Activated CD4-positive, alpha-beta memory T cell treated with anti-CD3 and anti-CD28 coated beads for 36 hours (primary cell): ENCODE results near the gene CADPS2. TPM values are rescaled to one million over a fixed set of nuclear protein-coding genes. Genes with fewer than 3 reads are reported as not detected.
"Not testable (repeated sequence)": the region's sequence is repeated elsewhere in the genome, so short reads cannot be mapped to it uniquely, and the experiment has no call there.

Experiments used
- CTCF ChIA-PET: fragments of 350-600 bp; sonication (Branson Sonifier 250); formaldehyde crosslinking; loops from one replicate; lab custom pipeline; 2021; ENCODE audit warnings: antibody characterized with exemption, inconsistent platforms; lab: Charles Lee
- POLR2A ChIA-PET: fragments of 350-600 bp; sonication (Branson Sonifier 250); formaldehyde crosslinking; loops from one replicate; lab custom pipeline; 2021; ENCODE audit warnings: antibody characterized with exemption; lab: Charles Lee
- DNase-seq: peaks from one replicate; pipeline ENCODE4 v3.0.0-alpha.2; 2020
- H3K27ac Mint-ChIP-seq: one replicate; pipeline ENCODE4 v1.8.0; 2021; ENCODE audit warnings: mixed read lengths
- H3K27me3 Mint-ChIP-seq: one replicate; pipeline ENCODE4 v1.8.0; 2021; ENCODE audit warnings: mixed read lengths
- H3K36me3 Mint-ChIP-seq: one replicate; pipeline ENCODE4 v1.8.0; 2021; ENCODE audit warnings: mixed read lengths
- H3K4me1 Mint-ChIP-seq: one replicate; pipeline ENCODE4 v1.8.0; 2021; ENCODE audit warnings: low read depth, mixed read lengths
- H3K4me3 Mint-ChIP-seq: one replicate; pipeline ENCODE4 v1.8.0; 2021; ENCODE audit warnings: mild to moderate bottlenecking, mixed read lengths
- H3K9me3 Mint-ChIP-seq: one replicate; pipeline ENCODE4 v1.8.0; 2021; ENCODE audit warnings: mixed read lengths
- intact Hi-C: fragments of 100-400 bp; cut with micrococcal nuclease; formaldehyde crosslinking; loops from one replicate; pipeline ENCODE4 v1.15.1; 2023
- total RNA-seq, 2 experiments: library from RNA; stranded (reverse); gene quantifications; one replicate each; pipeline ENCODE4 v1.2.3, GENCODE V29; 2021

Gene CADPS2
- total RNA-seq, 2 experiments from 2014 or later: not detected

GRCh38 chr7:122691569-122692235 lies 194.6 kb downstream of the CADPS2 start:
- H3K27me3 Mint-ChIP-seq: no peaks in the 10 kb centered on the region
- intact Hi-C loops: no loop called here
- H3K36me3 Mint-ChIP-seq: no peaks in the 10 kb centered on the region
- ChIA-PET POLR2A (no interaction called here), CTCF (no interaction called here)
- no peak overlapping the region for H3K4me3 Mint-ChIP-seq
- no peak for DNase-seq
- H3K27ac Mint-ChIP-seq: no peak overlapping the region
- H3K4me1 Mint-ChIP-seq: no peaks in the 10 kb centered on the region
- peaks cover 8% of the 10 kb centered on the region for H3K9me3 Mint-ChIP-seq

GRCh38 chr7:122689346-122690109 lies 196.7 kb downstream of the CADPS2 start:
- no peaks in the 10 kb centered on the region for H3K36me3 Mint-ChIP-seq
- H3K27me3 Mint-ChIP-seq: no peaks in the 10 kb centered on the region
- intact Hi-C loops: no loop called here
- H3K27ac Mint-ChIP-seq: no peak overlapping the region
- ChIA-PET CTCF (no interaction called here), POLR2A (no interaction called here)
- H3K4me1 Mint-ChIP-seq: no peaks in the 10 kb centered on the region
- no peak overlapping the region for H3K4me3 Mint-ChIP-seq
- peaks cover 8% of the 10 kb centered on the region for H3K9me3 Mint-ChIP-seq
- no peak for DNase-seq

GRCh38 chr7:122688400-122688998 lies 197.8 kb downstream of the CADPS2 start:
- Mint-ChIP-seq H3K36me3 (no peaks in the 10 kb centered on the region), H3K9me3 (peaks cover 8% of the 10 kb centered on the region), H3K27ac (no peak overlapping the region), H3K4me3 (no peak overlapping the region), H3K27me3 (no peaks in the 10 kb centered on the region), H3K4me1 (no peaks in the 10 kb centered on the region)
- POLR2A ChIA-PET: no interaction called here
- CTCF ChIA-PET: no interaction called here
- no peak for DNase-seq
- intact Hi-C loops: no loop called here

- CTCF ChIA-PET: no interaction called here
- Mint-ChIP-seq H3K9me3 (peaks cover 3% of the 10 kb centered on the region), H3K4me1 (no peaks in the 10 kb centered on the region), H3K4me3 (no peak overlapping the region), H3K36me3 (no peaks in the 10 kb centered on the region), H3K27me3 (no peaks in the 10 kb centered on the region), H3K27ac (no peak overlapping the region)
- DNase-seq: no peak
- intact Hi-C loops: no loop called here
- POLR2A ChIA-PET: no interaction called here
These were observed 199.8 kb downstream of the CADPS2 start for GRCh38 chr7:122686360-122686878.

- Mint-ChIP-seq H3K4me3 (no peak overlapping the region), H3K4me1 (no peaks in the 10 kb centered on the region), H3K36me3 (no peaks in the 10 kb centered on the region), H3K9me3 (peaks cover 2% of the 10 kb centered on the region), H3K27ac (no peak overlapping the region), H3K27me3 (no peaks in the 10 kb centered on the region)
- DNase-seq: no peak
- CTCF ChIA-PET: no interaction called here
- intact Hi-C loops: no loop called here
- POLR2A ChIA-PET: no interaction called here
These were observed 201.8 kb downstream of the CADPS2 start for GRCh38 chr7:122684504-122684903.

GRCh38 chr7:122682815-122683550 lies 203.3 kb downstream of the CADPS2 start:
- Mint-ChIP-seq H3K36me3 (no peaks in the 10 kb centered on the region), H3K9me3 (peaks cover 13% of the 10 kb centered on the region), H3K4me1 (no peaks in the 10 kb centered on the region), H3K27ac (no peak overlapping the region), H3K4me3 (no peak overlapping the region), H3K27me3 (no peaks in the 10 kb centered on the region)
- ChIA-PET CTCF (no interaction called here), POLR2A (no interaction called here)
- no peak for DNase-seq
- intact Hi-C loops: no loop called here

GRCh38 chr7:122681186-122681585 lies 205.1 kb downstream of the CADPS2 start:
- H3K4me1 Mint-ChIP-seq, H3K27me3 Mint-ChIP-seq, H3K27ac Mint-ChIP-seq, H3K4me3 Mint-ChIP-seq, H3K36me3 Mint-ChIP-seq, POLR2A ChIA-PET, intact Hi-C loops, CTCF ChIA-PET, DNase-seq: not testable (repeated sequence)
- H3K9me3 Mint-ChIP-seq: peaks cover 13% of the 10 kb centered on the region

GRCh38 chr7:122679813-122680212 lies 206.4 kb downstream of the CADPS2 start:
- Mint-ChIP-seq H3K27ac (no peak overlapping the region), H3K36me3 (no peaks in the 10 kb centered on the region), H3K27me3 (no peaks in the 10 kb centered on the region), H3K4me1 (no peaks in the 10 kb centered on the region), H3K9me3 (peaks cover 13% of the 10 kb centered on the region), H3K4me3 (no peak overlapping the region)
- ChIA-PET POLR2A (no interaction called here), CTCF (no interaction called here)
- no peak for DNase-seq
- intact Hi-C loops: no loop called here

GRCh38 chr7:122679269-122679709 lies 207.0 kb downstream of the CADPS2 start:
- intact Hi-C loops, DNase-seq, H3K4me3 Mint-ChIP-seq, POLR2A ChIA-PET, H3K4me1 Mint-ChIP-seq, H3K27me3 Mint-ChIP-seq, H3K36me3 Mint-ChIP-seq, CTCF ChIA-PET, H3K27ac Mint-ChIP-seq: not testable (repeated sequence)
- H3K9me3 Mint-ChIP-seq: peaks cover 13% of the 10 kb centered on the region

GRCh38 chr7:122677149-122677548 lies 209.1 kb downstream of the CADPS2 start:
- H3K27me3 Mint-ChIP-seq: no peaks in the 10 kb centered on the region
- no peak overlapping the region for H3K4me3 Mint-ChIP-seq
- no peaks in the 10 kb centered on the region for H3K4me1 Mint-ChIP-seq
- DNase-seq: no peak
- no peak overlapping the region for H3K27ac Mint-ChIP-seq
- intact Hi-C loops: no loop called here
- POLR2A ChIA-PET: no interaction called here
- H3K36me3 Mint-ChIP-seq: no peaks in the 10 kb centered on the region
- CTCF ChIA-PET: no interaction called here
- H3K9me3 Mint-ChIP-seq: peaks cover 17% of the 10 kb centered on the region

GRCh38 chr7:122676466-122676865 lies 209.8 kb downstream of the CADPS2 start:
- Mint-ChIP-seq H3K4me3 (no peak overlapping the region), H3K9me3 (peaks cover 17% of the 10 kb centered on the region), H3K4me1 (no peaks in the 10 kb centered on the region), H3K36me3 (no peaks in the 10 kb centered on the region), H3K27me3 (no peaks in the 10 kb centered on the region), H3K27ac (no peak overlapping the region)
- CTCF ChIA-PET: no interaction called here
- POLR2A ChIA-PET: no interaction called here
- intact Hi-C loops: no loop called here
- no peak for DNase-seq

- ChIA-PET POLR2A (no interaction called here), CTCF (no interaction called here)
- H3K36me3 Mint-ChIP-seq: no peaks in the 10 kb centered on the region
- H3K4me3 Mint-ChIP-seq: no peak overlapping the region
- no peak for DNase-seq
- no peaks in the 10 kb centered on the region for H3K4me1 Mint-ChIP-seq
- H3K9me3 Mint-ChIP-seq: peaks cover 17% of the 10 kb centered on the region
- intact Hi-C loops: no loop called here
- no peak overlapping the region for H3K27ac Mint-ChIP-seq
- H3K27me3 Mint-ChIP-seq: no peaks in the 10 kb centered on the region
These were observed 210.6 kb downstream of the CADPS2 start for GRCh38 chr7:122675621-122676020.
